ENCODE data around the gene MTHFD2L.

The MTHFD2L gene

GRCh38 chr4:74314329-74314728 lies 156.4 kb downstream of the MTHFD2L start:
- H3K4me3 ChIP-seq (ENCODE audit: control insufficient read depth, low read depth, low read length) = no peak overlapping the region
- DNase-seq (ENCODE audit: low read depth) = no peak
- no peak for TF ChIP-seq CTCF (conservative IDR thresholded peaks at IDR 0.05; ENCODE audit: control insufficient read depth, insufficient read depth, low read depth, low read length)

- H3K4me3 ChIP-seq (ENCODE audit: control insufficient read depth, low read depth, low read length) = no peak overlapping the region
- DNase-seq (ENCODE audit: low read depth) = no peak
- no peak for TF ChIP-seq CTCF (conservative IDR thresholded peaks at IDR 0.05; ENCODE audit: control insufficient read depth, insufficient read depth, low read depth, low read length)
Measured at GRCh38 chr4:74314944-74315343, 157.0 kb downstream of the MTHFD2L start.

GRCh38 chr4:74315376-74315775 lies 157.5 kb downstream of the MTHFD2L start:
- TF ChIP-seq CTCF (conservative IDR thresholded peaks at IDR 0.05; ENCODE audit: control insufficient read depth, insufficient read depth, low read depth, low read length) = no peak
- no peak for DNase-seq (ENCODE audit: low read depth)
- no peak overlapping the region for H3K4me3 ChIP-seq (ENCODE audit: control insufficient read depth, low read depth, low read length)

- H3K4me3 ChIP-seq (ENCODE audit: control insufficient read depth, low read depth, low read length) = no peak overlapping the region
- no peak for DNase-seq (ENCODE audit: low read depth)
- TF ChIP-seq CTCF (conservative IDR thresholded peaks at IDR 0.05; ENCODE audit: control insufficient read depth, insufficient read depth, low read depth, low read length) = no peak
Measured at GRCh38 chr4:74316397-74316796, 158.5 kb downstream of the MTHFD2L start.

GRCh38 chr4:74317616-74318246 lies 159.8 kb downstream of the MTHFD2L start:
- no peak for TF ChIP-seq CTCF (conservative IDR thresholded peaks at IDR 0.05; ENCODE audit: control insufficient read depth, insufficient read depth, low read depth, low read length)
- no peak overlapping the region for H3K4me3 ChIP-seq (ENCODE audit: control insufficient read depth, low read depth, low read length)
- peak; percentile 78 for DNase-seq (ENCODE audit: low read depth)

GRCh38 chr4:74318276-74318675 lies 160.4 kb downstream of the MTHFD2L start:
- DNase-seq (ENCODE audit: low read depth) = no peak
- no peak for TF ChIP-seq CTCF (conservative IDR thresholded peaks at IDR 0.05; ENCODE audit: control insufficient read depth, insufficient read depth, low read depth, low read length)

GRCh38 chr4:74319470-74319869 lies 161.6 kb downstream of the MTHFD2L start:
- TF ChIP-seq CTCF (conservative IDR thresholded peaks at IDR 0.05; ENCODE audit: control insufficient read depth, insufficient read depth, low read depth, low read length) = no peak
- no peak for DNase-seq (ENCODE audit: low read depth)
- no peak overlapping the region for H3K4me3 ChIP-seq (ENCODE audit: control insufficient read depth, low read depth, low read length)

More at GRCh38 chr4:74318276-74318675, 160.4 kb downstream of the MTHFD2L start:
- H3K4me3 ChIP-seq (ENCODE audit: control insufficient read depth, low read depth, low read length) = no peak overlapping the region
